HepG2 (cell line): ENCODE measurements around the gene LYPLA2. TPM values are rescaled to one million over a fixed set of nuclear protein-coding genes. Genes with fewer than 3 reads are reported as not detected.

ENCODE experiments used
- CREM ChIP-seq, 2 experiments: sonication (generic) in 1 of 2; formaldehyde crosslinking in 1 of 2; IDR thresholded peaks; 2 replicates each; pipeline versions ENCODE4 v1.4.0 to v1.6.1; 2016 to 2020; ENCODE audit warnings: antibody characterized with exemption in 1 of 2, mild to moderate bottlenecking in 1 of 2, missing genetic modification reagents in 1 of 2
- FOXC1 ChIP-seq: sonication (generic); formaldehyde crosslinking; IDR thresholded peaks from 2 replicates; pipeline ENCODE4 v1.8.0; 2022; ENCODE audit warnings: mild to moderate bottlenecking, missing genetic modification reagents, borderline replicate concordance
- HOXA3 ChIP-seq: sonication (generic); formaldehyde crosslinking; IDR thresholded peaks from 2 replicates; pipeline ENCODE4 v1.5.0; 2020; ENCODE audit warnings: missing genetic modification reagents
- KDM1A ChIP-seq: IDR thresholded peaks from 2 replicates; pipeline ENCODE4 v1.6.1; 2016; ENCODE audit warnings: missing compliant biosample characterization
- KLF15 ChIP-seq: sonication (generic); formaldehyde crosslinking; IDR thresholded peaks from 2 replicates; pipeline ENCODE4 v1.8.1; 2023; ENCODE audit warnings: borderline replicate concordance, mild to moderate bottlenecking, inconsistent platforms, missing genetic modification reagents, mixed read lengths
- NCOA2 ChIP-seq: sonication (generic); formaldehyde crosslinking; IDR thresholded peaks from 2 replicates; pipeline ENCODE4 v1.8.0; 2022; ENCODE audit warnings: inconsistent platforms
- NFE2 ChIP-seq: sonication (generic); formaldehyde crosslinking; IDR thresholded peaks from 2 replicates; pipeline ENCODE4 v1.4.0; 2020; ENCODE audit warnings: missing genetic modification reagents
- POLR2G ChIP-seq: fragments of 200-400 bp; formaldehyde crosslinking; IDR thresholded peaks from 2 replicates; pipeline ENCODE4 v1.6.1; 2018; ENCODE audit warnings: mild to moderate bottlenecking, low read depth, low read length, moderate library complexity
- RNF219 ChIP-seq: sonication (generic); formaldehyde crosslinking; IDR thresholded peaks from 2 replicates; pipeline ENCODE4 v1.5.0; 2020; ENCODE audit warnings: mild to moderate bottlenecking, missing genetic modification reagents
- SOX13 ChIP-seq, 3 experiments: fragments of 450-650 bp in 1 of 3; sonication (generic) in 1 of 3; formaldehyde crosslinking in 1 of 3; IDR thresholded peaks in 2 of 3; conservative IDR thresholded peaks in 1 of 3; 2 replicates each; pipeline versions ENCODE4 v1.5.0 to v1.6.1; 2016 to 2020; ENCODE audit warnings: antibody characterized with exemption in 1 of 3, mild to moderate bottlenecking in 1 of 3, missing compliant biosample characterization in 1 of 3, missing genetic modification reagents in 1 of 3, moderate library complexity in 1 of 3
- SOX6 ChIP-seq, 2 experiments: fragments of 450-650 bp in 1 of 2; sonication (generic) in 1 of 2; formaldehyde crosslinking in 1 of 2; IDR thresholded peaks; 2 replicates each; pipeline versions ENCODE4 v1.4.0 to v1.6.1; 2017 to 2020; ENCODE audit warnings: antibody characterized with exemption in 1 of 2, mild to moderate bottlenecking in 1 of 2, missing genetic modification reagents in 1 of 2
- SP5 ChIP-seq: IDR thresholded peaks from 2 replicates; pipeline ENCODE4 v1.6.1; 2016; ENCODE audit warnings: low read depth, borderline replicate concordance
- XRCC5 ChIP-seq: fragments of 200-400 bp; formaldehyde crosslinking; optimal IDR thresholded peaks from 2 replicates; pipeline ENCODE3; 2017; ENCODE audit warnings: mild to moderate bottlenecking, low read length
- ZFX ChIP-seq: sonication (generic); formaldehyde crosslinking; IDR thresholded peaks from 2 replicates; pipeline ENCODE4 v1.4.0; 2020; ENCODE audit warnings: mild to moderate bottlenecking, low read depth, missing genetic modification reagents, moderate library complexity
- ZGPAT ChIP-seq: IDR thresholded peaks from 2 replicates; pipeline ENCODE4 v1.6.1; 2016; ENCODE audit warnings: mild to moderate bottlenecking
- ZNF83 ChIP-seq: sonication (generic); formaldehyde crosslinking; IDR thresholded peaks from 2 replicates; pipeline ENCODE4 v1.4.0; 2020; ENCODE audit warnings: missing genetic modification reagents, mild to moderate bottlenecking, borderline replicate concordance
- polyA plus RNA-seq, 8 experiments: library from polyadenylated mRNA; depleted of rRNA in 3 of 8; stranded (reverse) in 7 of 8; unstranded in 1 of 8; fragments of >200 nt; fragmentation: Illumina TruSeq in 4 of 8; extraction: Trizol in 4 of 8; gene quantifications; 2 replicates each; pipeline versions ENCODE4 v1.2.1 to v1.2.3, GENCODE V29; 2011 to 2016; ENCODE audit warnings: low read depth in 4 of 8, missing spikeins in 1 of 8, mixed read lengths in 1 of 8; ENCODE audit not compliant: insufficient read depth in 1 of 8
- total RNA-seq, 5 experiments: library from RNA; depleted of rRNA; stranded (reverse); fragments of >200 nt; fragmentation: Illumina TruSeq; extraction: Trizol; gene quantifications; 2 replicates each; pipeline ENCODE4 v1.2.3, GENCODE V29; 2016; ENCODE audit warnings: low read depth in 1 of 5
- TF ChIP-seq, protein P1 (sequence below): sonication (generic); formaldehyde crosslinking; IDR thresholded peaks from 2 replicates; pipeline ENCODE4 v1.9.0; 2022; ENCODE audit warnings: low read depth, missing genetic modification reagents
- TF ChIP-seq, protein P2 (sequence below): sonication (generic); formaldehyde crosslinking; IDR thresholded peaks from 2 replicates; pipeline ENCODE4 v1.4.0; 2020; ENCODE audit warnings: low read depth, mild to moderate bottlenecking, missing genetic modification reagents

Gene LYPLA2
- total and polyA plus RNA-seq, 2 of the 13 experiments (the other 11 are each of a cell fraction or from before 2014, with no cell fraction given), result 72.1 to 73.2 TPM

DNA sequence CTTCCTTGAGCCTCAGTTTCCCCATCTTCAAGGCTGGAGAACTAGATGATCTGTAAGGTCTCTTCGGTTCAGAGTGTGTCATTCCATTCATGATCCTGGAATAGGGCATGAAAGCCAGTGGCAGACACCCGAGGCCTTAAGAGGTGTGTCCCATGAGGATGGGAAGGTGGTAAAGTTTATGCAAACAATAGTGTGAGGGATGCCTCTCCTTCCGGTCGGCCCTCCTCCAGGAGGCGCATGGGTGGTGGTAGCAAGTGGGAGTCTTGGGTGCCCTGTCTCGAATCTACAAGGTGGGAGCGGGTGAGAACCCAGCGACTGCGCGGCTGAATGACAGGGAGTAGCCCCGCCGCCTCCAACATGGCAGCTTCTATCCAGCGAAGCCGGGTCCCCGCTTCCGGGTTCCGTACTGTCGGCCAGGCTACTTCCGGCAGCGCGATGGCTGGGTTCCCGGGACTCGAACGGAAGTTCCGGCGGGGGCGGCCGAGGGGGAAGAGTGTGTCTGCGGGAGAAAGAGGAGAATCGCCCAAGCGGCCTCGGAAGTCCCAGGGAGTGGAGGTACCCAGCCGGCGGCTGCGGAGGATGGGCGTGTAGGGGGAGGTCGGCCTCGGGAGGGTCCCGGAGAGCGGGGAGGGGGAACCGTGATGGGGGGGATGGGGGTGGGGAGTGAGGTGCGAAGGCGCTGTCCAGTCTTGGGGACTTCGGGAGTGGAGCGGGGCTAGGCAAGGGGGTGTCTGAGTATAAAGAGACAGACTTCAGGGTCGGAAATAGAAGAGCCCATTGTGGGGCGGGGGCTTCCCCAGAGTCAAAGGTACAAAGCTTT is at the start of gene LYPLA2 (continued):
- TF ChIP-seq, protein P1, sequence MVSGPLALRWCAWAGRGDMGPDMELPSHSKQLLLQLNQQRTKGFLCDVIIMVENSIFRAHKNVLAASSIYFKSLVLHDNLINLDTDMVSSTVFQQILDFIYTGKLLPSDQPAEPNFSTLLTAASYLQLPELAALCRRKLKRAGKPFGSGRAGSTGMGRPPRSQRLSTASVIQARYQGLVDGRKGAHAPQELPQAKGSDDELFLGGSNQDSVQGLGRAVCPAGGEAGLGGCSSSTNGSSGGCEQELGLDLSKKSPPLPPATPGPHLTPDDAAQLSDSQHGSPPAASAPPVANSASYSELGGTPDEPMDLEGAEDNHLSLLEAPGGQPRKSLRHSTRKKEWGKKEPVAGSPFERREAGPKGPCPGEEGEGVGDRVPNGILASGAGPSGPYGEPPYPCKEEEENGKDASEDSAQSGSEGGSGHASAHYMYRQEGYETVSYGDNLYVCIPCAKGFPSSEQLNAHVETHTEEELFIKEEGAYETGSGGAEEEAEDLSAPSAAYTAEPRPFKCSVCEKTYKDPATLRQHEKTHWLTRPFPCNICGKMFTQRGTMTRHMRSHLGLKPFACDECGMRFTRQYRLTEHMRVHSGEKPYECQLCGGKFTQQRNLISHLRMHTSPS, result peak; percentile 13; the same call in 1 of the 2 replicates
- TF ChIP-seq KLF15 (CRISPR knock-in tag), result 0 out of 2 replicates have a peak, but pooled peaks have one; percentile 3
- TF ChIP-seq KDM1A (CRISPR knock-in tag), result no peak
- no peak for TF ChIP-seq SOX13 (IDR thresholded peaks at IDR 0.05)
- TF ChIP-seq SOX13 (CRISPR knock-in tag; conservative IDR thresholded peaks at IDR 0.05 in 1 of 2, IDR thresholded peaks at IDR 0.05 in 1 of 2), result peak in 1 of 2 experiments; percentile 30; a peak in 1 of 4 replicates
- 0 out of 2 replicates have a peak, but pooled peaks have one; percentile 41 for TF ChIP-seq NCOA2 (CRISPR knock-in tag)
- TF ChIP-seq NFE2 (CRISPR knock-in tag), result no peak
- 0 out of 2 replicates have a peak, but pooled peaks have one; percentile 14 for TF ChIP-seq SP5 (CRISPR knock-in tag)
- TF ChIP-seq ZGPAT (CRISPR knock-in tag), result peak; percentile 36; the same call in 1 of the 2 replicates
- TF ChIP-seq XRCC5, result peak; percentile 20
- TF ChIP-seq, protein P2, sequence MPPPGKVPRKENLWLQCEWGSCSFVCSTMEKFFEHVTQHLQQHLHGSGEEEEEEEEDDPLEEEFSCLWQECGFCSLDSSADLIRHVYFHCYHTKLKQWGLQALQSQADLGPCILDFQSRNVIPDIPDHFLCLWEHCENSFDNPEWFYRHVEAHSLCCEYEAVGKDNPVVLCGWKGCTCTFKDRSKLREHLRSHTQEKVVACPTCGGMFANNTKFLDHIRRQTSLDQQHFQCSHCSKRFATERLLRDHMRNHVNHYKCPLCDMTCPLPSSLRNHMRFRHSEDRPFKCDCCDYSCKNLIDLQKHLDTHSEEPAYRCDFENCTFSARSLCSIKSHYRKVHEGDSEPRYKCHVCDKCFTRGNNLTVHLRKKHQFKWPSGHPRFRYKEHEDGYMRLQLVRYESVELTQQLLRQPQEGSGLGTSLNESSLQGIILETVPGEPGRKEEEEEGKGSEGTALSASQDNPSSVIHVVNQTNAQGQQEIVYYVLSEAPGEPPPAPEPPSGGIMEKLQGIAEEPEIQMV, result no peak
- TF ChIP-seq SOX6 (IDR thresholded peaks at IDR 0.05), result no peak
- no peak for TF ChIP-seq SOX6 (CRISPR knock-in tag; IDR thresholded peaks at IDR 0.05)
- peak; percentile 51; the same call in 1 of the 2 replicates for TF ChIP-seq ZFX (CRISPR knock-in tag)
- peak; percentile 70 for TF ChIP-seq CREM (IDR thresholded peaks at IDR 0.05)
- no peak for TF ChIP-seq CREM (CRISPR knock-in tag; IDR thresholded peaks at IDR 0.05)
- TF ChIP-seq ZNF83 (CRISPR knock-in tag), result no peak
- TF ChIP-seq RNF219 (CRISPR knock-in tag), result no peak
- TF ChIP-seq POLR2G, result peak; percentile 83
- peak; percentile 43; the same call in 1 of the 2 replicates for TF ChIP-seq FOXC1
- TF ChIP-seq HOXA3, result peak; percentile 86
